ENCODE results near the gene RAB5B. TPM values are rescaled to one million over a fixed set of nuclear protein-coding genes. Genes with fewer than 3 reads are reported as not detected.

RAB5B gene
- total RNA-seq, 3 donors from 2014 or later, result 18.5 to 27.5 (median 22.6) TPM

DNA sequence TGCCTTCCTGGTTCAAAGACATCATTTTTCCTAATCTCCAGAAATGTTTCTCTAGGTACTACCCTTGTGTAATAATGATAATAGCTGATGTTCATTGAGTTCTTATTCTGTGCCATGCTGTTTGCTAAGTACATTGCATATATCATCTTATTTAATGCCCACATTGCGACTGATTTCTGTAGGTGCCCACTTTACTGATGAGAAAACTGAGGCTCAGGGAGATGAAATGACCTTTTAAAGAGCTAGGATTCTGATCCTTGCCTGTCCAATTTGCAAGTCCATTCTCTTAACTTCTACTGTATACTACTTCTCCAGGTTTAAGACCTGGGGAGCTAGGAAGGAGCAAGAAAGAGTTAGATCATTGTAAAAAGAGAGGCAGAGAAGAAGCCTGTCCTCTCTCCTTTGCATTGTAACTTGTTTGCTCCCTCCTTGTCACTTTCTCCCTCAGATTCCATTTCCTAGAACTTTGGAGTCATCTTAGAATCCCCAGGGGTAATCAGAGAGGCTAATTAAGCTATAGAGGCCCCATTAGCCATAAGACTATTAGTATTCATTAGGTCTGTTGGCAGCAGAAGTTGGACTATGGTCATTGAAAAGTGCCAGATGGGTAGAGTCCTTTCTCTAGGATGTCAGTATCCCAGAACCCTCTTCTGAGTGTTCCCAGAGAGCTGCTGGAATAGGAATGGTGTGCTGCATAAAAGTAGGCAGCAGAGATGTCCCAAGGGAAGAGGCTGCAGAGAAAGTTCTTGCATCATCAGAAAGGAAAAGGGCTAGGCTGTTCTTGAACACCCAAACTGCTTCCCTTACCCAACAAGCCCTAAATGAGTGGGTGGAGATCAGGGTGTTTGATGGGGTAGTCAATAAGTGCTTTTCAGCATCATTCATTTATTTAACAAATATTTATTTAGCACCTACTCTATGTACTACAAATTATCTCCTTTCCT lies 39.8 kb upstream of the RAB5B start:
- peaks cover 86% of the 10 kb centered on the region for H3K4me1 Mint-ChIP-seq (ENCODE audit: low read depth)
- peaks cover 22% of the 10 kb centered on the region for H3K36me3 Mint-ChIP-seq (ENCODE audit: insufficient read depth)
- ATAC-seq (no peak), DNase-seq (no peak)
- peak overlapping the region; percentile 98 for H3K4me3 Mint-ChIP-seq
- H3K27me3 Mint-ChIP-seq (ENCODE audit: low read depth), result no peaks in the 10 kb centered on the region
- H3K9me3 Mint-ChIP-seq, result no peaks in the 10 kb centered on the region

DNA sequence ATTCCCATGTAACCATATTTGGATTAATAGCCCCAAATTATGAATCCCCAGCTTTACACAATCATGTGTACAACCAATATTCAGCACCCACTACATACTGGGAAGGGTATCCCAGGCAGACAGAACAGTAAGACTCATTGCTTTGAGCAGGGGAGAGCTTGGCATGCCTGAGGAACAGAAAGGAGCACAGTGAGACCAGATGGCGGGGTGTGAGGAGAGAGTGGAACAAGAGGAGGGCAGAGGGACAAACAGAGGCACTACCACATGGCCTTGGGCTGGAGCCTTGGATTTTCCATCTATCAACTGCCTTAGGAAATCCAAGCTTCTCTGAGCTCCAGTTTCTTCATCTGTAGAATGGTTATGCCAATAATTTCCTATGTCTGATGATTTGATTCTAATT lies 39.1 kb upstream of the RAB5B start:
- peaks cover 86% of the 10 kb centered on the region for H3K4me1 Mint-ChIP-seq (ENCODE audit: low read depth)
- ATAC-seq (no peak), DNase-seq (no peak)
- no peaks in the 10 kb centered on the region for H3K27me3 Mint-ChIP-seq (ENCODE audit: low read depth)
- H3K9me3 Mint-ChIP-seq, result no peaks in the 10 kb centered on the region
- peaks cover 24% of the 10 kb centered on the region for H3K36me3 Mint-ChIP-seq (ENCODE audit: insufficient read depth)
- H3K4me3 Mint-ChIP-seq, result peak overlapping the region; percentile 98

DNA sequence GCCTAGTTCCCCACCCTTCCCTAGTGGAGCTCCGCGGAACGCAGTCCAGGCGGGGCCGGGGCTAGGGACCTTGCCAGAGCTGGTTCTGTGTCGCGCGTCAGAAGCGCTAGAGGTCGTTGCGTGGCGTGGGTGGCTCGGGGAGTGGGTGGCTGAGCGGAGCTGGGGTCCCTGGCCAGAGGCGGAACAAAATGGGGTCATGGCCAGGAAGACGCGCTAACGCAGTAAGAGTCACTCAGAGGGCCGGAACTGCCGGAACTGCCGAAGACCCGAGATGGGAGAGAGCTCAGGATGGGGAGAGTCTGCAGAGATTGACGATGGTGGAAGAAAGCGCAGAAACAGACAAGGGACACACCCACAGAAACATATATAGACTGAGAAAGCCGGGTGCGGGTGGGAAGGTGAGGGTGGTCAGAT lies 38.1 kb upstream of the RAB5B start:
- Mint-ChIP-seq H3K27me3 (ENCODE audit: low read depth) (no peaks in the 10 kb centered on the region), H3K4me1 (ENCODE audit: low read depth) (peaks cover 86% of the 10 kb centered on the region), H3K36me3 (ENCODE audit: insufficient read depth) (peaks cover 33% of the 10 kb centered on the region), H3K4me3 (peak overlapping the region; percentile 98), H3K9me3 (no peaks in the 10 kb centered on the region)
- ATAC-seq (peak; percentile 23 to 30), DNase-seq (peak; percentile 26)

GRCh38 chr12:55937981-55938380 lies 35.9 kb upstream of the RAB5B start:
- DNase-seq, result no peak
- Mint-ChIP-seq H3K36me3 (ENCODE audit: insufficient read depth) (peaks cover 49% of the 10 kb centered on the region), H3K9me3 (no peaks in the 10 kb centered on the region), H3K27me3 (ENCODE audit: low read depth) (no peaks in the 10 kb centered on the region), H3K4me1 (ENCODE audit: low read depth) (peaks cover 93% of the 10 kb centered on the region), H3K4me3 (no peak overlapping the region)
- no peak for ATAC-seq

DNA sequence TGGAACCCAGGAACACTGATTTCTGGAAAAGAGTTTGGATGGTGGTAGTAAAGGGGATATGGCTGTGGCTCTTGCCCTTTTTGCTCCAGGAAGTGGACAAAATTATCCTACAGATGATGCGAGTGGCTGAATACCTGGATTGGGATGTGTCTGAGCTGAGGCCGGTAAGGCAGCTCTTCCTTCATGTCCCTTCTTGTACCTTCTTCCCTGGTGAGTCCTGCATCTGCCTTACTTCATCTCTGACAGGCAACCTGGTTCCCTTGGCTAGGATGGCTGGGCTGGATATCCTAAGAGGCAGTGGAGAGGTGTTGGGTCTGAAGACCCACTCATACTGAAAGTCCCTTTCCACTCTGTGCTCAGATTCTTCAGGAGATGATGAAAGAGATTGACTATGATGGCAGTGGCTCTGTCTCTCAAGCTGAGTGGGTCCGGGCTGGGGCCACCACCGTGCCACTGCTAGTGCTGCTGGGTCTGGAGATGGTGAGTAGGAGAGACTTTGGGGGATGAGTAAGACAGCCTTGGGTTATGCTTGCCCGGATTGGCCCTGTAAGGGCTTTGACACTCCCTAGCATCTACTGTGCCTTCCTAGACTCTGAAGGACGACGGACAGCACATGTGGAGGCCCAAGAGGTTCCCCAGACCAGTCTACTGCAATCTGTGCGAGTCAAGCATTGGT lies 34.9 kb upstream of the RAB5B start:
- ATAC-seq, result peak; percentile 39

DNA sequence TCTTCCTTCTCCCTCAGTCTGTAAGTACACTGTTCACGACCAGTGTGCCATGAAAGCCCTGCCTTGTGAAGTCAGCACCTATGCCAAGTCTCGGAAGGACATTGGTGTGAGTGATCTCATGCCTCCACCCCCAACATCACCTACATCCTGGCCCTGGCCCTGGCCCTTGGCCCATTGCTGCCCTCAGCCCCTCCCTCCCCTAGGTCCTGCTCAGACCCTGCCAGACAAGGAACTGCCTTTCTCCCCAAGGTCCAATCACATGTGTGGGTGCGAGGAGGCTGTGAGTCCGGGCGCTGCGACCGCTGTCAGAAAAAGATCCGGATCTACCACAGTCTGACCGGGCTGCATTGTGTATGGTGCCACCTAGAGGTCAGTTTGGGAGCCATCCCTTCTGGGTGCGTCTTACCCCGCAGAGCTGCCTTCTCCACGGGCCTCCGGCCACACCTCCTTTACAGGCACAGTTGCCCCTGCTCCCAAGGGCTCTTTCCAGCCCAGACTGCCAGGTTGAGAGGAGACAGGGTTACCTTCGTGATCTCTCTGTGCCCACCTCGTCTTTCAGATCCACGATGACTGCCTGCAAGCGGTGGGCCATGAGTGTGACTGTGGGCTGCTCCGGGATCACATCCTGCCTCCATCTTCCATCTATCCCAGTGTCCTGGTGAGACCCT lies 33.7 kb upstream of the RAB5B start:
- Mint-ChIP-seq H3K4me3 (peak overlapping the region; percentile 27), H3K9me3 (no peaks in the 10 kb centered on the region), H3K4me1 (ENCODE audit: low read depth) (peaks cover 79% of the 10 kb centered on the region), H3K36me3 (ENCODE audit: insufficient read depth) (peaks cover 62% of the 10 kb centered on the region), H3K27me3 (ENCODE audit: low read depth) (no peaks in the 10 kb centered on the region)
- ATAC-seq (peak; percentile 87 to 88), DNase-seq (peak; percentile 79)

More for the DNA sequence above, 34.9 kb upstream of the RAB5B start:
- no peak overlapping the region for H3K4me3 Mint-ChIP-seq
- H3K9me3 Mint-ChIP-seq, result no peaks in the 10 kb centered on the region
- DNase-seq, result no peak
- H3K27me3 Mint-ChIP-seq (ENCODE audit: low read depth), result no peaks in the 10 kb centered on the region
- H3K36me3 Mint-ChIP-seq (ENCODE audit: insufficient read depth), result peaks cover 53% of the 10 kb centered on the region
- H3K4me1 Mint-ChIP-seq (ENCODE audit: low read depth), result peaks cover 86% of the 10 kb centered on the region

GRCh38 chr12:55942055-55942454 lies 31.8 kb upstream of the RAB5B start:
- no peak for DNase-seq
- H3K9me3 Mint-ChIP-seq, result no peaks in the 10 kb centered on the region

GRCh38 chr12:55942577-55943136 lies 31.2 kb upstream of the RAB5B start:
- Mint-ChIP-seq H3K4me1 (ENCODE audit: low read depth) (peaks cover 70% of the 10 kb centered on the region), H3K4me3 (no peak overlapping the region), H3K27me3 (ENCODE audit: low read depth) (no peaks in the 10 kb centered on the region), H3K36me3 (ENCODE audit: insufficient read depth) (peaks cover 63% of the 10 kb centered on the region), H3K9me3 (no peaks in the 10 kb centered on the region)
- ATAC-seq, result no peak
- no peak for DNase-seq

More at GRCh38 chr12:55942055-55942454, 31.8 kb upstream of the RAB5B start:
- no peaks in the 10 kb centered on the region for H3K27me3 Mint-ChIP-seq (ENCODE audit: low read depth)
- no peak overlapping the region for H3K4me3 Mint-ChIP-seq
- no peak for ATAC-seq
- peaks cover 72% of the 10 kb centered on the region for H3K4me1 Mint-ChIP-seq (ENCODE audit: low read depth)
- peaks cover 64% of the 10 kb centered on the region for H3K36me3 Mint-ChIP-seq (ENCODE audit: insufficient read depth)

DNA sequence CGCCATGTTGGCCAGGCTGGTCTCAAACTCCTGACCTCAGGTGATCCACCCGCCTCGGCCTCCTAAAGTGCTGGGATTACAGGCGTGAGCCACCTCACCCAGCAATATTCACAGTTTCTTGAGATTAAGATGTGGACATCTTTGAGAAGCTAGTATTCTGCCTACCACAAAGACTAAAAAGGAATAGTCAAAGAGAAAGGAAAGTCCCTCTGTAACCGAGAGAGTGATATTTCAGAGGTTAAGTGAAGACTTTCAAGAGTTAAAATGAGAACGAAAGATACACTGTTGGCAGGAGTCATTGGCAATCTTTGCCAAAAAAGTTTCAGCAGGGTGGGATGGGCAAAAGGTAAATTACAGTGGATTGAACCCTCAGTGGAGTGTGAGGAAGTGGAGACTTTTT lies 27.3 kb upstream of the RAB5B start:
- Mint-ChIP-seq H3K27me3 (ENCODE audit: low read depth) (no peaks in the 10 kb centered on the region), H3K9me3 (no peaks in the 10 kb centered on the region), H3K4me3 (no peak overlapping the region), H3K4me1 (ENCODE audit: low read depth) (peaks cover 37% of the 10 kb centered on the region), H3K36me3 (ENCODE audit: insufficient read depth) (peaks cover 50% of the 10 kb centered on the region)
- ATAC-seq, result peak; percentile 38 to 79
- no peak for DNase-seq

DNA sequence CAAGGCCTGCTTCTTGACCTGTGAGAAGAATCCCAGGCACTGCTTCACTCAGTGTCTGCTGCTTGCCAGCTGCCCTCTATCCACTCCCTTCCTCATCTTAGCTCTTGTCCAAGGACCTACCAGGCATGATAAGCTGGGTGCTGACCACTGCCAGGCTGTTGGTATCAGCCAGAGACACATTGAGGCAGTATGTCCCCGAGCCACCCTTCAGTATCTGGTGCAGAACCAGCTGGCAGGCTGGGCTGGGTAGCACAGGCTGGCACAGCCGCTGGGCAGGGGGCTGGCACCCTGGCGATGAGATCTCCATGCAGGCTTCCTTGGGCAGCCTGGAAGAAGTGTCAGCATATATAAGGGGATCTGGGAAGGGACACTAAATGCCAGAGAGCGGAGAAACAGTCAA lies 18.5 kb upstream of the RAB5B start:
- H3K9me3 Mint-ChIP-seq, result no peaks in the 10 kb centered on the region
- peaks cover 32% of the 10 kb centered on the region for H3K36me3 Mint-ChIP-seq (ENCODE audit: insufficient read depth)
- no peaks in the 10 kb centered on the region for H3K27me3 Mint-ChIP-seq (ENCODE audit: low read depth)
- ATAC-seq (no peak), DNase-seq (no peak)
- no peak overlapping the region for H3K4me3 Mint-ChIP-seq
- peaks cover 13% of the 10 kb centered on the region for H3K4me1 Mint-ChIP-seq (ENCODE audit: low read depth)

- peak; percentile 83 to 88 for ATAC-seq
- H3K4me1 Mint-ChIP-seq (ENCODE audit: low read depth), result peaks cover 13% of the 10 kb centered on the region
- no peak overlapping the region for H3K4me3 Mint-ChIP-seq
These were observed 17.9 kb upstream of the RAB5B start for GRCh38 chr12:55955800-55956508.

DNA sequence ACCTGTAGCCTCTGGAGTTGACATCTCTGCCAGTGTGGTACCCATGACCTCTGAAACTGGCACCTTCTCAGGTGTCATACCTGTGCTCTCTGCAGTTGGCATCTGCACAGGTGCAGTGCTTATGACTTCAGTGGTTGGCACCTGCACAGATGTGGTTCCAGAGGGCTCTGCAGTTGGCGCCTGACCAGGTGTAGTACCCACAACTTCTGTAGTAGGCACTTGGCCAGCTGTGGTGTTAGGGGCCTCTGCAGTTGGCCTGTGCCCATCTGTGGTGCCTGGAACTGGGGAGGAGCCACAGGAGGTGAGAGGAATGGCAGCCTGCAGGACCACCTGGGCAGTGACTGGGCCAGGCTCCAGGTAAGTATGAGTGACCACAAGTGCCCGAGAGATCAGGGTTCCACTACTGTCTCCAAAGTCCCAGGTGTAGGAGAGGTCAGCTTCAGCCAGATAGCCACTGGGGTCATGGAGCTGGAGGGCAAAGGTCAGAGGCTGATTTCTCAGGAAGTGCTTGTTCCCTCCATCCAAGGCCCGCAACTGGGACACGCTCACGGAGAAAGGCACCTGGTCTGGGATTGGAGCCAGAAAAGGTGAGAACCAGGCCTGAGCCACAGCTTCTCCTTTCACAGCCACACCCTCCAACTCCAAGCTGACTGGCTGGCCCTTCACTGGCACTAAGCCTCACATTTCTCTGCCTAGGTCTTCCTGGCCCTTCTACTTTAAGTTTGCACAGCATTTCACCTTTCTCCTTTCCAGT lies 16.6 kb upstream of the RAB5B start:
- Mint-ChIP-seq H3K36me3 (ENCODE audit: insufficient read depth) (peaks cover 20% of the 10 kb centered on the region), H3K27me3 (ENCODE audit: low read depth) (no peaks in the 10 kb centered on the region), H3K9me3 (no peaks in the 10 kb centered on the region), H3K4me3 (no peak overlapping the region), H3K4me1 (ENCODE audit: low read depth) (peaks cover 13% of the 10 kb centered on the region)
- DNase-seq (no peak), ATAC-seq (no peak)

More at GRCh38 chr12:55955800-55956508, 17.9 kb upstream of the RAB5B start:
- peaks cover 32% of the 10 kb centered on the region for H3K36me3 Mint-ChIP-seq (ENCODE audit: insufficient read depth)
- DNase-seq, result peak; percentile 46
- H3K9me3 Mint-ChIP-seq, result no peaks in the 10 kb centered on the region
- no peaks in the 10 kb centered on the region for H3K27me3 Mint-ChIP-seq (ENCODE audit: low read depth)

- DNase-seq (no peak), ATAC-seq (no peak)
- Mint-ChIP-seq H3K9me3 (no peaks in the 10 kb centered on the region), H3K4me3 (no peak overlapping the region), H3K36me3 (ENCODE audit: insufficient read depth) (no peaks in the 10 kb centered on the region), H3K27me3 (ENCODE audit: low read depth) (no peaks in the 10 kb centered on the region), H3K4me1 (ENCODE audit: low read depth) (peaks cover 26% of the 10 kb centered on the region)
These were observed 10.1 kb upstream of the RAB5B start for GRCh38 chr12:55963760-55964159.

All from activated T-cell treated with anti-CD3 and anti-CD28 coated beads, Interleukin-2, amount 50 U/mL, for 4 hours (primary cell).